ENCODE measurements around the gene DBR1. TPM values are rescaled to one million over a fixed set of nuclear protein-coding genes. Genes with fewer than 3 reads are reported as not detected.

Gene DBR1
- total RNA-seq, 6 donors from 2014 or later: 3.7 to 20.6 (median 14.4) TPM

DNA sequence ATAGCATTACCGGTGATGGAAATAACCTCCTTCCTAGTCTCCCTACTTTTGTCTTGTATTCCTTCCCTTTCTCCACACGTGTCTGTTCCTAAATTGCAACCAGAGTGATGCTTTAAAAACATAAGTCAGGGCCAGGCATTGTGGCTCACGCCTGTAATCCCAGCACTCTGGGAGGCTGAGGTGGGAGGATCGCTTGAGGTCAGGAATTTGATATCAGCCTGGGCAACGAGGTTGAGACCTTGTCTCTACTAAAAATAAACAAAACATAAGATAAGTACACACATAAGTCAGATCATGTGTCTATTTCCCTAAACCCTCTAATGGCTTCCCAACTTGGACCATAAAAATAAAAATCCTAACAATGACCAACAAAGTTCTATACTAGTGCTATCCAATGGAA, 30.8 kb upstream of the DBR1 start:
- ATAC-seq (ENCODE audit: low FRiP score in 2 of 2): no peak
- Histone ChIP-seq H3K4me1 (peaks cover 7 to 28% (median 12%) of the 10 kb centered on the region in 4 donors), H3K9me3 (no peaks in the 10 kb centered on the region), H3K36me3 (peaks cover 0 to 6% (median 0%) of the 10 kb centered on the region in 4 donors), H3K27ac (no peak overlapping the region), H3K27me3 (no peaks in the 10 kb centered on the region), H3K4me3 (no peak overlapping the region)
- DNase-seq: no peak
- WGBS, 2 donors: 71 to 78% methylated on average over 5 of the region's 5 CpGs
- TF ChIP-seq CTCF (IDR thresholded peaks at IDR 0.05) (no peak), EP300 (IDR thresholded peaks at IDR 0.05) (no peak), POLR2AphosphoS5 (IDR thresholded peaks at IDR 0.05) (no peak), POLR2A (IDR thresholded peaks at IDR 0.05) (no peak)

DNA sequence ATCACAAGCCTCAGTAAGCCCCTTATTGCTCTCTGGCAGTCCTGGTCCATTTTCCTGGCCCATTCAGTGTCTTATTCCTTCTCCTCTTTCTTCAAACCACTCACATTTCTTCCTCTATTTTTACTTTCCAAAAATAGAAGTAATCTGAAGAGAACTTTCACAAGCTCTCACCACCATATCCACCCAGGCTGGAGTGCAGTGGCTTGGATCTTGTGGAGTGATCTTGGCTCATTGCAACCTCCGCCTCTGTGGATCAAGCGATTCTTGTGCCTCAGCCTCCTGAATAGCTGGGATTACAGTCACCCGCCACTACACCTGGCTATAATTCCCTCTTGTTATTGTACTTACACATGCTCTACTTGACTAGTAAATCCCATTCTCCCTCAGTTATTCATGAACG, 29.2 kb upstream of the DBR1 start:
- 93% methylated on average over 4 of the region's 4 CpGs for WGBS, 2 donors
- TF ChIP-seq POLR2A (IDR thresholded peaks at IDR 0.05) (no peak), CTCF (IDR thresholded peaks at IDR 0.05) (no peak), POLR2AphosphoS5 (IDR thresholded peaks at IDR 0.05) (no peak), EP300 (IDR thresholded peaks at IDR 0.05) (no peak)
- DNase-seq: no peak
- Histone ChIP-seq H3K4me1 (peaks cover 7 to 35% (median 11%) of the 10 kb centered on the region in 4 donors), H3K4me3 (no peak overlapping the region), H3K36me3 (peaks cover 0 to 6% (median 0%) of the 10 kb centered on the region in 4 donors), H3K27me3 (no peaks in the 10 kb centered on the region), H3K27ac (no peak overlapping the region), H3K9me3 (no peaks in the 10 kb centered on the region)
- no peak for ATAC-seq (ENCODE audit: low FRiP score in 2 of 2)

GRCh38 chr3:138202945-138203701, 28.4 kb upstream of the DBR1 start:
- no peak overlapping the region for H3K27ac ChIP-seq
- H3K36me3 ChIP-seq: peaks cover 0 to 6% (median 0%) of the 10 kb centered on the region in 4 donors
- no peak overlapping the region for H3K4me3 ChIP-seq
- no peaks in the 10 kb centered on the region for H3K27me3 ChIP-seq
- no peaks in the 10 kb centered on the region for H3K9me3 ChIP-seq
- DNase-seq (no peak), ATAC-seq (ENCODE audit: low FRiP score in 2 of 2) (no peak)
- H3K4me1 ChIP-seq: peaks cover 7 to 35% (median 10%) of the 10 kb centered on the region in 4 donors
- TF ChIP-seq POLR2A (IDR thresholded peaks at IDR 0.05) (no peak), CTCF (IDR thresholded peaks at IDR 0.05) (no peak), POLR2AphosphoS5 (IDR thresholded peaks at IDR 0.05) (no peak), EP300 (IDR thresholded peaks at IDR 0.05) (no peak)
- 74 to 83% methylated on average over 3 of the region's 3 CpGs for WGBS, 2 donors

- ATAC-seq (ENCODE audit: low FRiP score in 2 of 2): no peak
- 56 to 73% methylated on average over 1 of the region's 1 CpG for WGBS, 2 donors
- Histone ChIP-seq H3K36me3 (peaks cover 0 to 4% (median 1%) of the 10 kb centered on the region in 4 donors), H3K9me3 (no peaks in the 10 kb centered on the region), H3K27ac (no peak overlapping the region), H3K27me3 (no peaks in the 10 kb centered on the region), H3K4me3 (no peak overlapping the region), H3K4me1 (peaks cover 7 to 30% (median 10%) of the 10 kb centered on the region in 4 donors)
- DNase-seq: no peak
- TF ChIP-seq CTCF (IDR thresholded peaks at IDR 0.05) (no peak), POLR2A (IDR thresholded peaks at IDR 0.05) (no peak), POLR2AphosphoS5 (IDR thresholded peaks at IDR 0.05) (no peak), EP300 (IDR thresholded peaks at IDR 0.05) (no peak)
These were observed 25.7 kb upstream of the DBR1 start for GRCh38 chr3:138200424-138200823.

DNA sequence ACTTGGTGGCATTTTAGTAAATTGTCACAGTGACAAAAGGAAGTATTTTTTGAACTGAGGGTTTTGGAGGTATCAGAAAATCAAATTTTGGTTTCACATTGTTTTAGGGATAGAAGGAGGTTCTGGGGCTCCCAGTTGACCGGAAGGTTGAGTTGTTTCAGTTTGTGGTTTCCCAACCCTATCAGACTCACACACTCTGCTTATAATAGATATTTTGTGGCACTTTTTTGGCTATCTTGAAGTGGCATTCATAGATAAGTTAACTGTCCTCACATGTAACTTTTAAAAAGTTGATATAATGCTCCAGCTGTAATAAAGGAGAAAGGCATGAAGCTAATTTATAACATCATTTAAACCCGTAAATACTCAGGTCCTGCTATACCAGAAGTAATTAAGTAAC, 25.1 kb upstream of the DBR1 start:
- WGBS, 2 donors: 65 to 71% methylated on average over 2 of the region's 2 CpGs
- TF ChIP-seq POLR2AphosphoS5 (IDR thresholded peaks at IDR 0.05): no peak
- TF ChIP-seq POLR2A (IDR thresholded peaks at IDR 0.05): no peak
- TF ChIP-seq EP300 (IDR thresholded peaks at IDR 0.05): no peak
- TF ChIP-seq CTCF (IDR thresholded peaks at IDR 0.05): no peak
- ATAC-seq (ENCODE audit: low FRiP score in 2 of 2) (no peak), DNase-seq (no peak)
- no peak overlapping the region for H3K4me3 ChIP-seq
- H3K9me3 ChIP-seq: no peaks in the 10 kb centered on the region
- peaks cover 7 to 30% (median 10%) of the 10 kb centered on the region in 4 donors for H3K4me1 ChIP-seq
- peaks cover 0 to 4% (median 1%) of the 10 kb centered on the region in 4 donors for H3K36me3 ChIP-seq
- H3K27me3 ChIP-seq: no peaks in the 10 kb centered on the region
- H3K27ac ChIP-seq: no peak overlapping the region

Measured in upper lobe of left lung (tissue), 6 donors.